Testis (tissue), 3 donors: ENCODE results near the gene SH3GL3. TPM values are rescaled to one million over a fixed set of nuclear protein-coding genes. Genes with fewer than 3 reads are reported as not detected.
A peak's percentile ranks its signal among the peaks of the same experiment; 100 is the strongest.

Source experiments
- DNase-seq: peaks from one replicate; pipeline ENCODE4 v3.0.0-alpha.2; 2019
- H3K27ac ChIP-seq, 2 donors: fragments of 200-600 bp; sonication (generic); one replicate each; pipeline ENCODE4 v1.5.1; 2019
- H3K27me3 ChIP-seq: fragments of 200-600 bp; sonication (generic); one replicate; pipeline ENCODE4 v1.5.1; 2019
- H3K36me3 ChIP-seq: fragments of 200-600 bp; sonication (generic); one replicate; pipeline ENCODE4 v1.5.1; 2017; ENCODE audit warnings: low read depth; ENCODE audit errors: missing control alignments
- H3K4me1 ChIP-seq: fragments of 200-600 bp; sonication (generic); one replicate; pipeline ENCODE4 v1.5.1; 2019
- H3K4me3 ChIP-seq, 2 donors: fragments of 200-600 bp; sonication (generic); one replicate each; pipeline ENCODE4 v1.5.1; 2017 to 2019
- H3K9me3 ChIP-seq: fragments of 200-600 bp; sonication (generic); one replicate; pipeline ENCODE4 v1.5.1; 2017
- CTCF ChIP-seq, 3 experiments: fragments of 450-650 bp in 2 of 3; fragments of 200-600 bp in 1 of 3; sonication (generic) in 1 of 3; IDR thresholded peaks; one replicate each; pipeline ENCODE4 v1.5.1; 2016 to 2019; ENCODE audit warnings: antibody characterized with exemption in 3 of 3, mild to moderate bottlenecking in 2 of 3, moderate library complexity in 1 of 3
- POLR2A ChIP-seq: fragments of 450-650 bp; IDR thresholded peaks from one replicate; pipeline ENCODE4 v1.6.1; 2017; ENCODE audit warnings: antibody characterized with exemption, mild to moderate bottlenecking, moderate library complexity
- WGBS, 2 donors: methylation state at CpG; one replicate each; pipeline ENCODE4 v1.1.5; 2018; 5-methylcytosine and 5-hydroxymethylcytosine counted together
- intact Hi-C: fragments of 100-400 bp; cut with DNase I; formaldehyde crosslinking; loops from one replicate; pipeline ENCODE4 v1.15.1; 2023; ENCODE audit warnings: low total_unique reads
- polyA plus RNA-seq: library from polyadenylated mRNA; stranded (reverse); fragments of 350-450 nt; fragmentation: Illumina TruSeq; extraction: RNeasy Lipid Tissue Mini Kit (QIAGEN cat#74804); gene quantifications from one replicate; pipeline ENCODE4 v1.2.3, GENCODE V29; 2014; ENCODE audit warnings: low read depth, low replicate concordance; ENCODE audit not compliant: insufficient read depth
- total RNA-seq, 2 donors: library from RNA; depleted of rRNA; stranded (reverse); fragments of >200 nt; gene quantifications; one replicate each; pipeline ENCODE4 v1.2.3, GENCODE V29; 2016

SH3GL3 gene
- total and polyA plus RNA-seq, 3 donors from 2014 or later, result 36.3 to 135 (median 112) TPM

GRCh38 chr15:83610901-83611685 lies 164.0 kb downstream of the SH3GL3 start:
- Histone ChIP-seq H3K4me1 (no peaks in the 10 kb centered on the region), H3K9me3 (no peaks in the 10 kb centered on the region), H3K4me3 (no peak overlapping the region), H3K36me3 (no peaks in the 10 kb centered on the region), H3K27ac (no peak overlapping the region), H3K27me3 (no peaks in the 10 kb centered on the region)
- no peak for DNase-seq
- TF ChIP-seq POLR2A (no peak), CTCF (IDR thresholded peaks at IDR 0.05) (no peak)
- intact Hi-C loops, result no loop called here
- WGBS, 2 donors, result 58 to 65% methylated on average over 7 to 9 of the region's 9 CpGs

- DNase-seq, result no peak
- no peak overlapping the region for H3K4me3 ChIP-seq
- 87 to 91% methylated on average over 4 to 5 of the region's 5 CpGs for WGBS, 2 donors
- H3K9me3 ChIP-seq, result no peaks in the 10 kb centered on the region
- H3K27me3 ChIP-seq, result no peaks in the 10 kb centered on the region
- no peak overlapping the region for H3K27ac ChIP-seq
- H3K36me3 ChIP-seq, result no peaks in the 10 kb centered on the region
- TF ChIP-seq CTCF (IDR thresholded peaks at IDR 0.05), result no peak
- intact Hi-C loops, result no loop called here
- H3K4me1 ChIP-seq, result no peaks in the 10 kb centered on the region
These were observed 165.1 kb downstream of the SH3GL3 start for GRCh38 chr15:83612226-83612625.

- H3K4me3 ChIP-seq, result no peak overlapping the region
- TF ChIP-seq POLR2A, result no peak
- TF ChIP-seq CTCF (IDR thresholded peaks at IDR 0.05), result no peak
- DNase-seq, result no peak
- no peaks in the 10 kb centered on the region for H3K36me3 ChIP-seq
- intact Hi-C loops, result no loop called here
- no peak overlapping the region for H3K27ac ChIP-seq
- 78 to 94% methylated on average over 2 of the region's 2 CpGs for WGBS, 2 donors
- no peaks in the 10 kb centered on the region for H3K27me3 ChIP-seq
- H3K9me3 ChIP-seq, result no peaks in the 10 kb centered on the region
- no peaks in the 10 kb centered on the region for H3K4me1 ChIP-seq
These were observed 165.9 kb downstream of the SH3GL3 start for GRCh38 chr15:83612898-83613635.

- H3K9me3 ChIP-seq, result no peaks in the 10 kb centered on the region
- 53 to 75% methylated on average over 2 of the region's 2 CpGs for WGBS, 2 donors
- peak; percentile 25 for DNase-seq
These were observed 166.6 kb downstream of the SH3GL3 start for GRCh38 chr15:83613714-83614113.

More at GRCh38 chr15:83613714-83614113, 166.6 kb downstream of the SH3GL3 start:
- Histone ChIP-seq H3K36me3 (no peaks in the 10 kb centered on the region), H3K27me3 (no peaks in the 10 kb centered on the region), H3K4me3 (no peak overlapping the region), H3K27ac (no peak overlapping the region), H3K4me1 (no peaks in the 10 kb centered on the region)
- intact Hi-C loops, result no loop called here
- TF ChIP-seq POLR2A (no peak), CTCF (IDR thresholded peaks at IDR 0.05) (no peak)
